GM12878 (cell line): ENCODE measurements around the gene PPP2R1B. TPM values are rescaled to one million over a fixed set of nuclear protein-coding genes. Genes with fewer than 3 reads are reported as not detected.

Experiments used
- ATAC-seq: fragments of 200-7000 bp; cut with Tn5 transposase; 3 replicates; pipeline ENCODE4 v1.9.1; 2020; ENCODE audit warnings: mild to moderate bottlenecking, moderate library complexity
- BruUV-seq: library from RNA; stranded (reverse); fragments of 400-500 nt; replicated peaks from 2 replicates; lab custom pipeline; 2021; lab: Mats Ljungman, UMichigan
- CTCF ChIA-PET: fragments of 300-600 bp; sonication (Branson Sonifier 250); formaldehyde crosslinking; extraction: SDS; loops from one replicate; lab custom pipeline; 2021; ENCODE audit warnings: inconsistent platforms; lab: Yijun Ruan, JAX
- POLR2A ChIA-PET: fragments of 350-600 bp; formaldehyde crosslinking; extraction: SDS; loops from one replicate; lab custom pipeline; 2021; ENCODE audit warnings: inconsistent platforms; lab: Charles Lee
- RAD21 ChIA-PET: fragments of 300-600 bp; sonication (Branson Sonifier 250); formaldehyde crosslinking; loops from one replicate; lab custom pipeline; 2023; ENCODE audit warnings: antibody characterized with exemption; ENCODE audit not compliant: unreplicated experiment; lab: Charles Lee
- SMC1A ChIA-PET: fragments of 300-600 bp; sonication (Branson Sonifier 250); formaldehyde crosslinking; loops from one replicate; lab custom pipeline; 2023; ENCODE audit not compliant: unreplicated experiment, uncharacterized antibody; lab: Charles Lee
- DNase-seq: peaks from one replicate; pipeline ENCODE4 v3.0.0-alpha.2; 2011; ENCODE audit warnings: low read depth, low spot score
- FAIRE-seq: peaks from 3 replicates; lab custom pipeline; 2011; peaks lifted over from hg19 to GRCh38; lab: Jason Lieb, UNC
- H2AFZ ChIP-seq: 2 replicates; pipeline ENCODE4 v1.6.0; 2011; ENCODE audit warnings: low read depth, low read length, control low read depth; ENCODE audit not compliant: control insufficient read depth
- H3K27ac ChIP-seq: 2 replicates; pipeline ENCODE4 v1.5.1; 2011; ENCODE audit warnings: control low read depth; ENCODE audit not compliant: control insufficient read depth, insufficient read depth
- H3K27me3 ChIP-seq, 2 experiments: replicated peaks in 1 of 2; 2 replicates each; pipeline versions ENCODE4 v1.6.0 to v1.6.1; 2011; ENCODE audit warnings: low read length in 1 of 2; ENCODE audit not compliant: control insufficient read depth in 2 of 2, insufficient read depth in 2 of 2
- H3K36me3 ChIP-seq, 2 experiments: 2 replicates each; pipeline ENCODE4 v1.5.1; 2011; ENCODE audit warnings: low read length in 1 of 2; ENCODE audit not compliant: control insufficient read depth in 2 of 2, insufficient read depth in 2 of 2
- H3K4me1 ChIP-seq: 2 replicates; pipeline ENCODE4 v1.6.1; 2011; ENCODE audit warnings: mild to moderate bottlenecking, low read length, moderate library complexity, mixed read lengths; ENCODE audit not compliant: control insufficient read depth, insufficient read depth
- H3K4me2 ChIP-seq: 2 replicates; pipeline ENCODE4 v1.6.0; 2011; ENCODE audit warnings: control low read depth; ENCODE audit not compliant: control insufficient read depth, insufficient read depth
- H3K4me3 ChIP-seq: fragments of 200-600 bp; sonication (generic); 2 replicates; pipeline ENCODE4 v1.5.1; 2016
- H3K79me2 ChIP-seq: 2 replicates; pipeline ENCODE4 v1.6.0; 2011; ENCODE audit warnings: low read length; ENCODE audit not compliant: control insufficient read depth, insufficient read depth
- H3K9ac ChIP-seq: 2 replicates; pipeline ENCODE4 v1.8.0; 2011; ENCODE audit warnings: low read length, control low read depth, mixed read lengths; ENCODE audit not compliant: control insufficient read depth, insufficient read depth
- H3K9me3 ChIP-seq: replicated peaks from 3 replicates; pipeline ENCODE4 v1.5.1; 2011; ENCODE audit warnings: mild to moderate bottlenecking, low read length; ENCODE audit not compliant: control insufficient read depth, insufficient read depth
- H4K20me1 ChIP-seq: 2 replicates; pipeline ENCODE4 v1.6.0; 2011; ENCODE audit not compliant: control insufficient read depth, insufficient read depth
- ATF3 ChIP-seq: IDR thresholded peaks from 2 replicates; pipeline ENCODE4 v1.6.1; 2011; ENCODE audit warnings: low read depth, mild to moderate bottlenecking, low read length, moderate library complexity, borderline replicate concordance; ENCODE audit errors: extremely low read depth
- ATF7 ChIP-seq: fragments of 450-650 bp; IDR thresholded peaks from 2 replicates; pipeline ENCODE4 v1.6.1; 2016; ENCODE audit warnings: low read depth, mild to moderate bottlenecking
- BACH1 ChIP-seq: fragments of 450-650 bp; IDR thresholded peaks from 2 replicates; pipeline ENCODE4 v1.6.1; 2017; ENCODE audit warnings: mild to moderate bottlenecking, borderline replicate concordance
- CREB1 ChIP-seq: IDR thresholded peaks from 2 replicates; pipeline ENCODE4 v1.6.1; 2012; ENCODE audit warnings: low read depth, mild to moderate bottlenecking, inconsistent platforms
- ESRRA ChIP-seq: IDR thresholded peaks from 2 replicates; pipeline ENCODE4 v1.6.1; 2012; ENCODE audit warnings: mild to moderate bottlenecking, low read length, improper control_type of control experiment
- EZH2 ChIP-seq: IDR thresholded peaks from 2 replicates; pipeline ENCODE4 v1.6.1; 2012; ENCODE audit warnings: low read depth, mild to moderate bottlenecking, control low read depth, inconsistent platforms, low read length, borderline replicate concordance; ENCODE audit not compliant: control insufficient read depth
- GABPA ChIP-seq: IDR thresholded peaks from 2 replicates; pipeline ENCODE4 v1.6.1; 2014; ENCODE audit warnings: antibody characterized with exemption, low read depth, mild to moderate bottlenecking, inconsistent platforms
- HDGF ChIP-seq: fragments of 450-650 bp; IDR thresholded peaks from 2 replicates; pipeline ENCODE4 v1.6.1; 2016; ENCODE audit warnings: antibody characterized with exemption
- JUNB ChIP-seq: IDR thresholded peaks from 2 replicates; pipeline ENCODE4 v1.6.1; 2016; ENCODE audit warnings: antibody characterized with exemption, mild to moderate bottlenecking
- NKRF ChIP-seq: fragments of 450-650 bp; conservative IDR thresholded peaks from 2 replicates; pipeline ENCODE4 v1.6.1; 2017; ENCODE audit warnings: mild to moderate bottlenecking, moderate library complexity
- PAX5 ChIP-seq: IDR thresholded peaks from 2 replicates; pipeline ENCODE4 v1.6.1; 2011; ENCODE audit warnings: low read depth, low read length, borderline replicate concordance
- POLR2AphosphoS2 ChIP-seq: IDR thresholded peaks from 2 replicates; pipeline ENCODE4 v1.6.1; 2011; ENCODE audit warnings: low read depth, mild to moderate bottlenecking, low read length, improper control_type of control experiment, moderate library complexity
- RCOR1 ChIP-seq: conservative IDR thresholded peaks from 2 replicates; pipeline ENCODE4 v1.6.1; 2012; ENCODE audit warnings: low read depth, low read length, improper control_type of control experiment
- REST ChIP-seq: IDR thresholded peaks from 2 replicates; pipeline ENCODE4 v1.6.1; 2012; ENCODE audit warnings: mild to moderate bottlenecking, low read depth, low read length
- SP1 ChIP-seq: IDR thresholded peaks from one replicate; pipeline ENCODE4 v1.6.1; 2011; ENCODE audit warnings: low read depth, low read length
- SRF ChIP-seq, 2 experiments: IDR thresholded peaks; 2 replicates each; pipeline ENCODE4 v1.6.1; 2011; ENCODE audit warnings: low read depth in 2 of 2, low read length in 2 of 2, mild to moderate bottlenecking in 1 of 2, moderate library complexity in 1 of 2
- SUPT20H ChIP-seq: IDR thresholded peaks from 2 replicates; pipeline ENCODE4 v1.6.1; 2011; ENCODE audit warnings: low read depth, mild to moderate bottlenecking, low read length, moderate library complexity, borderline replicate concordance; ENCODE audit not compliant: control insufficient read depth
- TAF1 ChIP-seq: IDR thresholded peaks from 2 replicates; pipeline ENCODE4 v1.6.1; 2011; ENCODE audit warnings: mild to moderate bottlenecking, low read depth, low read length, borderline replicate concordance
- ZZZ3 ChIP-seq: IDR thresholded peaks from 2 replicates; pipeline ENCODE4 v1.6.1; 2011; ENCODE audit warnings: low read depth; ENCODE audit not compliant: control insufficient read depth, insufficient read length
- WGBS: methylation state at CpG from one replicate; pipeline ENCODE4 v1.1.6; 2016; ENCODE audit warnings: low lambda C conversion rate; ENCODE audit not compliant: insufficient replicate concordance, insufficient coverage; ENCODE audit errors: missing lambda C conversion rate; 5-methylcytosine and 5-hydroxymethylcytosine counted together
- in situ Hi-C: fragments of 300-500 bp; cut with MboI; formaldehyde crosslinking; loops from 9 replicates; pipeline ENCODE4 v1.14.3; 2018; ENCODE audit warnings: mixed read lengths
- intact Hi-C: fragments of 100-400 bp; cut with micrococcal nuclease; formaldehyde crosslinking; loops from one replicate; pipeline ENCODE4 v1.14.2; 2022; ENCODE audit not compliant: unreplicated experiment
- polyA plus RNA-seq, 11 experiments: library from polyadenylated mRNA; depleted of rRNA in 4 of 11; unstranded in 6 of 11; stranded (reverse) in 5 of 11; fragments of >200 nt; fragmentation: Nextera tagmentation in 4 of 11; fragmentation: Illumina TruSeq in 1 of 11; extraction: Ambion mirVana in 4 of 11; extraction: Trizol in 1 of 11; gene quantifications; 1 replicate in 1 of 11; 2 replicates in 10 of 11; pipeline versions ENCODE4 v1.2.1 to v1.2.3, GENCODE V29; 2011 to 2016; ENCODE audit warnings: inconsistent platforms in 2 of 11, missing spikeins in 2 of 11, low read depth in 1 of 11
- total RNA-seq, 4 experiments: library from RNA; depleted of rRNA in 3 of 4; stranded (reverse); fragments of >200 nt in 3 of 4; fragmentation: Illumina TruSeq in 1 of 4; extraction: Trizol in 1 of 4; gene quantifications; 2 replicates each; pipeline versions ENCODE4 v1.2.1 to v1.2.3, GENCODE V29; 2013 to 2021

PPP2R1B gene
- total and polyA plus RNA-seq, 10 of the 15 experiments (the other 5 are each of a cell fraction or from before 2014, with no cell fraction given): 26.6 to 68.2 (median 35.7) TPM

GRCh38 chr11:111693224-111693937 is 72.8 kb downstream of the PPP2R1B start:
- Histone ChIP-seq H3K9me3 (no peaks in the 10 kb centered on the region), H3K4me3 (no peak overlapping the region), H3K27ac (no peak overlapping the region; the same call in 1 of the 2 replicates), H2AFZ (no peak overlapping the region), H4K20me1 (no peaks in the 10 kb centered on the region), H3K36me3 (no peaks in the 10 kb centered on the region; a peak in 2 of 4 replicates), H3K27me3 (no peaks in the 10 kb centered on the region), H3K79me2 (no peaks in the 10 kb centered on the region), H3K9ac (no peak overlapping the region), H3K4me1 (peaks cover 12% of the 10 kb centered on the region), H3K4me2 (no peak overlapping the region)
- no TSS peak for BruUV-seq
- SMC1A ChIA-PET: interaction anchor here (0.6 to 6.7 kb wide), 11 partner anchors 9 to 89 kb away, joined by 3 to 69 read pairs (median 6); partner anchors contain the start of gene PPP2R1B
- POLR2A ChIA-PET: no interaction called here
- DNase-seq (no peak), ATAC-seq (peak; percentile 11; the same call in 1 of the 3 replicates), FAIRE-seq (no peak)
- 89% methylated on average over 5 of the region's 6 CpGs for WGBS
- in situ Hi-C loops (no loop called here), intact Hi-C loops (no loop called here)
- RAD21 ChIA-PET: interaction anchor here (0.7 to 2.9 kb wide), 4 partner anchors 31 to 179 kb away, joined by 3 to 15 read pairs (median 9); no protein-coding TSS in a partner anchor
- CTCF ChIA-PET: interaction anchor here (0.7 to 6.8 kb wide), 5 partner anchors 70 to 148 kb away, joined by 3 to 50 read pairs (median 3); no protein-coding TSS in a partner anchor
- TF ChIP-seq CREB1 (no peak), POLR2AphosphoS2 (no peak), BACH1 (no peak), REST (no peak), HDGF (no peak), ATF3 (no peak), SP1 (no peak), PAX5 (no peak), TAF1 (no peak), NKRF (no peak), EZH2 (no peak), RCOR1 (no peak), GABPA (no peak), ESRRA (no peak), ZZZ3 (no peak), JUNB (no peak), ATF7 (no peak), SUPT20H (no peak), SRF (IDR thresholded peaks at IDR 0.05; ENCODE audit: low read depth in 2 of 2, low read length in 2 of 2) (no peak)
